SK-MEL-5 (cell line): Measurements from ENCODE around the gene TMEM86B. TPM values are rescaled to one million over a fixed set of nuclear protein-coding genes. Genes with fewer than 3 reads are reported as not detected.

Experiments used
- DNase-seq: peaks from one replicate; pipeline ENCODE4 v3.0.0-alpha.2; 2016; ENCODE audit warnings: low read depth, low spot score
- in situ Hi-C: cut with HindIII; loops from 2 replicates; pipeline ENCODE4 v1.10.0; 2016; ENCODE audit warnings: low sequenced_read_pairs, high pct_unique_total_duplicates, low pct_unique_long_range_greater_than_20kb
- polyA plus RNA-seq, 2 experiments: library from polyadenylated mRNA; depleted of rRNA; stranded (reverse); fragments of >200 nt; gene quantifications; 2 replicates each; pipeline ENCODE4 v1.2.3, GENCODE V29; 2015
- total RNA-seq: library from RNA; depleted of rRNA; stranded (reverse); fragments of >200 nt; shearing (Covaris generic); gene quantifications from 2 replicates; pipeline ENCODE4 v1.2.3, GENCODE V29; 2014; rRNA removed

The TMEM86B gene, protein sequence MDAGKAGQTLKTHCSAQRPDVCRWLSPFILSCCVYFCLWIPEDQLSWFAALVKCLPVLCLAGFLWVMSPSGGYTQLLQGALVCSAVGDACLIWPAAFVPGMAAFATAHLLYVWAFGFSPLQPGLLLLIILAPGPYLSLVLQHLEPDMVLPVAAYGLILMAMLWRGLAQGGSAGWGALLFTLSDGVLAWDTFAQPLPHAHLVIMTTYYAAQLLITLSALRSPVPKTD
- total RNA-seq = 0.21 and 0.55 TPM in 2 replicates
- polyA plus RNA-seq (2015; cell fraction: cytosol; rRNA removed) = 2.8 and 4.1 TPM in 2 replicates
- 8.9 and 17.0 TPM in 2 replicates for polyA plus RNA-seq (2015; cell fraction: nucleus; rRNA removed)

GRCh38 chr19:55228403-55229031, at the start of gene TMEM86B:
TMEM86B (minus strand) TSS chr19:55228763; CDS start chr19:55228741, 22 bp downstream.
- no peak for DNase-seq
- in situ Hi-C loops = no loop called here

DNA sequence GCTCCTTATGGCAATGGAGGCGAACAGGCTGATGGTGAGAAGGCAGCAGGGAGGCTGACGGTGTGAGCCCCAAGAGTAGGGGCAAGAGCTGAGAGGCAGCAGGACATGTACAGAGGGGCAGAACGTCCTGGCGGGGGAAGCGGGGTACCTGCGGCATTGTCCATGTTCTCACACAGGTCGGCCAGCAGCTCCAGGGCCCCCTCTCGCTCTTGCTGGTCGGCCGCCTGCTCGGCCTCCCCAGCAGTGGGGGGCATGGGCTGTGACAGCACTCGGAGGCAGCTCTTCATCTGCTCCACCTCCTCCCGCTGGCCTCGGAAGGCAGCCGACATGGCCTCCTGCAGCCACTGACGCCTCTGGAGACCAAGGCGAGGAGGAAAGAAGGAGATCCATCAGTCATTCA, 48.9 kb upstream of the TMEM86B start:
- DNase-seq = no peak
- in situ Hi-C loops = no loop called here

DNA sequence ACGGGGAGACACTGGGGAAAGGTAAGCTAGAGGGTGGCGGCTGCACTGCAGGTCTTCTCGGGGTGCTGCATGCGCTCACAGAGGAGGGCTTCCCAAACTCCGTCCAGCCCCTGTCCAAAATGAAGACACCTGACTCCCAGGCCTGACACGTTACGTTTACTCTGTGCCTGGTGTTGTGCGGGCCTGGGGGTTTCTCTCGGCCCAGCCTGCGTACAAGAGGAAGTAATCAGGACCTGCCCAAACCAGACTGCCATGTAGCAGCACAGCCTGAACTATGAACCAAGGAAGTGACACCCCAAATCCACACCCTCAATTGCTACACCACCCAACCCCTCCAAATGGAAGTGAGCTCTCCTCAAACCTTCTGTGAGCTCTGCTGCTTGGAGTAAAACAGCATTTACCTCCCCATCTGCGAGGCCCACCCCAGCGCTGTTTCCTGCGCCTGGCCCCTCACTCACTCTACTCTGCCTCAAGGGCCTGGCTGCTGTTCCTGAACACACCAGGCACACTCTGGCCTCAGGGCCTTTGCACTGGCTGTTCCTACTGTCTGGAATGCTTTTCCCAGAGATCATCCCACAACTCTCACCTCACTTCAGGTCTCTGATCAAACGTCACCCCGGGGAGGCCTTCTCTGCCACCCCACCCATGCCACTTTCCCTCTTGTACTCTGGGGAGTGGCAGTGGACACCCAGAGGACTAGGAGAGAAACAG, 48.3 kb upstream of the TMEM86B start:
- DNase-seq = no peak
- in situ Hi-C loops = no loop called here

GRCh38 chr19:55275851-55276719, 47.5 kb upstream of the TMEM86B start:
- in situ Hi-C loops = no loop called here
- no peak for DNase-seq

- no peak for DNase-seq
- in situ Hi-C loops = no loop called here
Measured at GRCh38 chr19:55273978-55274707, 45.6 kb upstream of the TMEM86B start.

DNA sequence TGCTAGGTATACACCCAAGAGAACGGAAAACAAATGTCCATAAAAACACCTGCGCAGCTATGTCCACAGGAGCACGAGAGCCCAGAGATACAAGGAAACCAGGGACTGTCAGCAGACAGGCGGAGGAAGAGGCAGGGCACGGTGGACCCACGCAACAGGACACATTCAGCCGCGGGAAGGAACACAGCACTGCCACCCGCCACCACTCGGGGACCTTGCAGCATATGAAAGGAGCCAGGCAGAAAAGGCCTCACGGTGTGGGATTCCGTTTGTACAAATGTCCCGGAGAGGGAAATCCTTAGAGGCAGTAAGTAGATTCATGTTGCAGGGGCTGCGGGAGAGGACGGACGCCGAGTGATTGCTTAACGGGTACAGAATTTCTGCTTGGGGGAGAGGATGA, 43.6 kb upstream of the TMEM86B start:
- DNase-seq = no peak
- in situ Hi-C loops = no loop called here

- in situ Hi-C loops = no loop called here
- DNase-seq = no peak
Measured at GRCh38 chr19:55270172-55270942, 41.8 kb upstream of the TMEM86B start.

- no peak for DNase-seq
- in situ Hi-C loops = no loop called here
Measured at GRCh38 chr19:55269299-55269698, 40.7 kb upstream of the TMEM86B start.

DNA sequence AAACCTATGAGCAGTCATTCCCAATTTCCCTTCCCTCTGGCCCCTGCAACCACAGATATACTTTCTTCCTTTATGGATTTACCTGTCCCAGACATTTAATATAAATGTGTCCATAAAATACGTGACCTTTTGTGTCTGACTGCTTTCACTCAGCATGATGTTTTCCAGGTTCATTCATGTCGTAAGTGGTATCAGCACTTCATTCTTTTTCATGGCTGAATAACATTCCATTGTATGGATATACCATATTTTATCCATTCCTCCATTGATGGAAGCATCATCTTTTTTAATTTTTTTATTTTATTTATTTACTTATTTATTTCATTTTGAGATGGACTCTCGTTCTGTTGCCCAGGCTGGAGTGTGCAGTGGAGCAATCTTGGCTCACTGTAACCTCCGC, 38.3 kb upstream of the TMEM86B start:
- DNase-seq = no peak
- in situ Hi-C loops = no loop called here

- DNase-seq = no peak
- in situ Hi-C loops = no loop called here
Measured at GRCh38 chr19:55266404-55266803, 37.8 kb upstream of the TMEM86B start.

DNA sequence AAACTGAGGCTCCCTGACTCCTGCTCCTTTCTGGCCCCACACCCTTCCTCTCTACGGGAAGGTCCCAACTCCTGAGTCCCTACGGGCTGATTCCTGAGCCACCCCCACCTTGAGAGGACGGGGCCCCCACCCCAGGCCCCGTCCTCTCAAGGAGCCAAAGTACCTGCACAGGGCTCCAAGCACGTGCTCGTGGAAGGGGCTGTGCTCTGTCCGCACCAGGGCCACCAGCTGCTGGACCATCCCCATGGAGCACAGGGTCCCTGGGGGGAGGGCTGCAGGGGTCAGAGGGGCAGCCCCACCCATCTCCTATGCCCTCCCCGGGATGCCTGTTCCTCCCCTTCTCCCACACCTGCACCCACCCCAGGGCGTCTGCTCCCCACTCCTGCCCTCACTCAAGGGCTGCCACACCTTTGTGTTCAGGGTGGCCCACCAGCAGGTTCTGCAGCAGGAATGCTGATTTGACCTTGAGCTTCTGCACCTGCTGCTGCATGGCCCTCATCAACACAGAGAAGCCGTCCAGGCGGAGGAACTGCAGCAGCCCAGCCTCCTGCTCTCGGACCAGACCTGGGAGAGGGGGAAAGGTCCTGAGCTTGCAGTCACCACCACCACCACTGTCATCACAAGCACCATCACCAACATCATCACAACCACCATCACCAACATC, 37.3 kb upstream of the TMEM86B start:
- in situ Hi-C loops = no loop called here
- no peak for DNase-seq

GRCh38 chr19:55265173-55265572, 36.6 kb upstream of the TMEM86B start:
- in situ Hi-C loops = no loop called here
- DNase-seq = no peak

DNA sequence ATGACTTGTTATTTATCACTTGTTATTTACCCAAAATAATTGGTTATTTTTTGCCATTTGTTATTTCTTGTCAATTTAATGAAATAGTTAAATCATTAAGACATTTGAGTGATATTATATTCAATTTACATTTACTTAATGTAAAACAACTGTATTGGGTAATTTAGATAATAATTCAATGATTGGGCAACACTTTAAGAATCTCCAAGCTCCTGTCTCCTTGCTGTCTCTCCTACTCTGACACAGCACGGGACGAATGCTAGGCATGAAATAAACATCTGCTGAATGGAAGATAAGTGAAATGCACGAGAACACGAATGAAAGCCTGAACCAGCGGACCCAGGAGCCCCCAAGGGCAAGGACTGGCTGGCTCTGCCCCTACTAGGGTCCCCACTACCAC, 36.0 kb upstream of the TMEM86B start:
- in situ Hi-C loops = no loop called here
- no peak for DNase-seq

DNA sequence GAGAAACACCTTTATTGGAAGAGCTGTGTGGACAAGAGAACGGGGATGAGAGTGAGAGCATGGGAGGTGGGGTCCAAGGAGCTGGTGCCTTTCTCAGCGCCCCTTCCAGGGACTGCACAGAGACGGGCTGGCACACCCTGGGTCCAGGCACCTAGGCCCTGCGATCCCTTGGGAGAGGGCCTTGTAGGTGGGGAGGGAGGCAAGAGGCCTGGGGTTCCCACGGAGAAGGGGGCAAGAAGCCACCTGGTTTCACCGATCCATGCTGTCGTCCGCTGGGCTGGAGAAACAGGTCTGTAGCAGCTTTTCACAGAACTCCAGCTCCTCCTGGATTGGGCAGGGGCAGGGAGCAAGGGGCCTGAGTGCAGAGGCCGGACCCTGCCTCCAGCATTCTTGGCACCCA, 33.8 kb upstream of the TMEM86B start:
- in situ Hi-C loops = no loop called here
- no peak for DNase-seq

DNA sequence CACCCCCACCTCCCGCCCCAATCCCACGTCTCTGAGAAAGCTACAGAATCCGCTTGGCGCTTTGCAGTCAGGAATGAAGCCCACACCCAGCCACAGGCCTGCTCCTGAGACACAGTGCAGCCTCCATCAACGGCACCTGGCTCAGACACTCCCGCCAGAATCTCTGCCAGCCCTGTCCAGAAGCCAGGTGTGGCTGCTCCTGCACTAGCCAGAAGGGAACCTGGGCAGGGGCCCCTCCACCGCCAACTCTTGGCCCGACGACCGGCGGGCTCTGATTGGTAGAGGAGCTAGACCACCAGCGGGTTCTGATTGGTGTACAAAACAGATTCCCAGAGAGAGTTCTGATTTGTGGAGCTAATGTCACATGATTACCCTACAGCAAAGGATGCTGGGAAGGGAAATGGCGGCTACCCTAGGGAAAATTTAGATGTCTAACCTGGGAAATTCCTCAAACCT, 33.1 kb upstream of the TMEM86B start:
- DNase-seq = no peak
- in situ Hi-C loops = no loop called here
